ENCODE data around the gene FBXO28.

DNA sequence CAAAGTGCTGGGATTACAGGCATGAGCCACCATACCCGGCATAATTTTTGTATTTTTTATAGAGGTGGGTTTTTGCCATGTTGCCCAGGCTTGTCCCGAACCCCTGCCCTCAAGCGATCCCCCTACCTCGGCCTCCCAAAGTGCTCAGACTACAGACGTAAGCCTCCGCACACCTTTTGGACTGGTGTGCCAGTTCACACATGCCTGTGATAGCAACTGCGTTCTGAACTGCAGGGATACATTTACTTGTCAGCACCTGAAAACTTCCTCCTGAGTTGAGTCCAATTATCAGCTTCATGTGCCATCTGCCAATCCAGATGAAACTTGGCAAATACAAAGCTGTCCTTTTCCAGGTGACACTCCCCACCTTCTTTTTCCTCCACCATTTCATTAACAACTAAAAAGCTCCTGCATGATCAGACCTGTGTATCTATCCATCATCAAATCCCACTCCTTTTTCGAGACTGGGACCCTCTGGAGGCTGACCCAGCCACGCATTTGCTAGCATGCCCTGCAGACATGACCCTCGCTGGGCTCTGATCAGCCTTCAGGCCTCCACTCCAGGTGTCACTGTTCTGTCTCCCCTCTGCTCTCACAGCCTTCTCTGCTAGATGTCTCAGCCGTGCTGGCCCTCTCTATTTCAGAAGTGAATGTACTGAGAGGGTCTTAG lies 67.0 kb downstream of the FBXO28 start:
- TF ChIP-seq CTCF (IDR thresholded peaks at IDR 0.05; ENCODE audit: extremely low read depth in 1 of 2, insufficient read depth in 1 of 2, low read depth in 1 of 2, low read length in 2 of 2) (no peak), GATA2 (IDR thresholded peaks at IDR 0.05; ENCODE audit: insufficient read depth, insufficient read length, low read depth, low read length) (no peak), POLR2A (IDR thresholded peaks at IDR 0.05; ENCODE audit: low read depth, low read length) (no peak), EZH2 (IDR thresholded peaks at IDR 0.05; ENCODE audit: borderline replicate concordance, low read depth, low read length, severe bottlenecking) (no peak), JUN (IDR thresholded peaks at IDR 0.05; ENCODE audit: borderline replicate concordance, insufficient read depth, insufficient read length, low read depth) (no peak), POLR2AphosphoS5 (IDR thresholded peaks at IDR 0.05; ENCODE audit: insufficient read depth, low read depth, low read length) (no peak), FOS (IDR thresholded peaks at IDR 0.05; ENCODE audit: borderline replicate concordance, insufficient read depth, low read length) (no peak)

All from endothelial cell of umbilical vein (primary cell).